Neural crest cell (in vitro differentiated cells): Measurements from ENCODE around the gene ARHGEF12. TPM values are rescaled to one million over a fixed set of nuclear protein-coding genes. Genes with fewer than 3 reads are reported as not detected.

Experiments used
- DNase-seq: peaks from one replicate; pipeline ENCODE4 v3.0.0; 2021; ENCODE audit warnings: low read depth, mixed read lengths, low spot score
- H3K27ac Mint-ChIP-seq: one replicate; pipeline ENCODE4 v1.8.0; 2021; ENCODE audit warnings: mild to moderate bottlenecking, mixed read lengths; ENCODE audit not compliant: unreplicated experiment
- H3K27me3 Mint-ChIP-seq: 2 replicates; pipeline ENCODE4 v1.8.0; 2021; ENCODE audit warnings: low read depth, mild to moderate bottlenecking, mixed read lengths
- H3K36me3 Mint-ChIP-seq: 2 replicates; pipeline ENCODE4 v1.8.0; 2021; ENCODE audit warnings: low read depth, mild to moderate bottlenecking, mixed read lengths
- H3K4me1 Mint-ChIP-seq: 2 replicates; pipeline ENCODE4 v1.8.0; 2021; ENCODE audit warnings: mixed read lengths
- H3K4me3 Mint-ChIP-seq: one replicate; pipeline ENCODE4 v1.8.0; 2021; ENCODE audit warnings: mild to moderate bottlenecking, mixed read lengths
- H3K9me3 Mint-ChIP-seq: 2 replicates; pipeline ENCODE4 v1.8.0; 2021; ENCODE audit warnings: mixed read lengths
- total RNA-seq: library from RNA; stranded (reverse); gene quantifications from 2 replicates; pipeline ENCODE4 v1.2.1, GENCODE V29; 2021
- TF ChIP-seq, protein P1 (sequence below): fragments of 200-600 bp; sonication (generic); conservative IDR thresholded peaks from 2 replicates; pipeline ENCODE4 v1.5.0; 2021; ENCODE audit warnings: antibody characterized with exemption, mild to moderate bottlenecking

Gene ARHGEF12
- total RNA-seq, 1 donor from 2014 or later, result 66.2 TPM

DNA sequence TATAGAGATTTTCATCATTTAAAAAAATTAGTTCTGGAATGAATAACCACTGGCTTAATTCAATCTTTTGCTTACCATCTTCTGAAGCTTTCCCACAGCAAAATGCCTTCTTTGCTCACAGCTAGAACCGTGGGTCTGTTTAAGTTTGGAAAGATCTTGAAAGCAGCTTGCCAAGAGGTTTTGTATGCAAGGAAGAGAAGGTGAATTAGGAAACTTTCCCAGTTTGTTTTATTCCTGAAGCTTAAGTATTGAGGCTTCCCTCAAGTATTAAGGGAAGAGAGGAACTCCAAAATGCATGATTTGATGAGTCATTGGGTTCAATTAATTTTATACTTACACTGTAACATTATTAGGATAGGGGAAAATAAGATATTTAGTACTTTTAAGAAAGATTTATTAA, 1.9 kb upstream of the ARHGEF12 start:
- no peaks in the 10 kb centered on the region for H3K9me3 Mint-ChIP-seq
- TF ChIP-seq, protein P1, sequence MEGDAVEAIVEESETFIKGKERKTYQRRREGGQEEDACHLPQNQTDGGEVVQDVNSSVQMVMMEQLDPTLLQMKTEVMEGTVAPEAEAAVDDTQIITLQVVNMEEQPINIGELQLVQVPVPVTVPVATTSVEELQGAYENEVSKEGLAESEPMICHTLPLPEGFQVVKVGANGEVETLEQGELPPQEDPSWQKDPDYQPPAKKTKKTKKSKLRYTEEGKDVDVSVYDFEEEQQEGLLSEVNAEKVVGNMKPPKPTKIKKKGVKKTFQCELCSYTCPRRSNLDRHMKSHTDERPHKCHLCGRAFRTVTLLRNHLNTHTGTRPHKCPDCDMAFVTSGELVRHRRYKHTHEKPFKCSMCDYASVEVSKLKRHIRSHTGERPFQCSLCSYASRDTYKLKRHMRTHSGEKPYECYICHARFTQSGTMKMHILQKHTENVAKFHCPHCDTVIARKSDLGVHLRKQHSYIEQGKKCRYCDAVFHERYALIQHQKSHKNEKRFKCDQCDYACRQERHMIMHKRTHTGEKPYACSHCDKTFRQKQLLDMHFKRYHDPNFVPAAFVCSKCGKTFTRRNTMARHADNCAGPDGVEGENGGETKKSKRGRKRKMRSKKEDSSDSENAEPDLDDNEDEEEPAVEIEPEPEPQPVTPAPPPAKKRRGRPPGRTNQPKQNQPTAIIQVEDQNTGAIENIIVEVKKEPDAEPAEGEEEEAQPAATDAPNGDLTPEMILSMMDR, result no peak
- no peaks in the 10 kb centered on the region for H3K27me3 Mint-ChIP-seq
- peaks cover 25% of the 10 kb centered on the region for H3K4me1 Mint-ChIP-seq
- H3K27ac Mint-ChIP-seq, result no peak overlapping the region
- H3K4me3 Mint-ChIP-seq, result peak overlapping the region; percentile 33
- no peak for DNase-seq
- no peaks in the 10 kb centered on the region for H3K36me3 Mint-ChIP-seq

DNA sequence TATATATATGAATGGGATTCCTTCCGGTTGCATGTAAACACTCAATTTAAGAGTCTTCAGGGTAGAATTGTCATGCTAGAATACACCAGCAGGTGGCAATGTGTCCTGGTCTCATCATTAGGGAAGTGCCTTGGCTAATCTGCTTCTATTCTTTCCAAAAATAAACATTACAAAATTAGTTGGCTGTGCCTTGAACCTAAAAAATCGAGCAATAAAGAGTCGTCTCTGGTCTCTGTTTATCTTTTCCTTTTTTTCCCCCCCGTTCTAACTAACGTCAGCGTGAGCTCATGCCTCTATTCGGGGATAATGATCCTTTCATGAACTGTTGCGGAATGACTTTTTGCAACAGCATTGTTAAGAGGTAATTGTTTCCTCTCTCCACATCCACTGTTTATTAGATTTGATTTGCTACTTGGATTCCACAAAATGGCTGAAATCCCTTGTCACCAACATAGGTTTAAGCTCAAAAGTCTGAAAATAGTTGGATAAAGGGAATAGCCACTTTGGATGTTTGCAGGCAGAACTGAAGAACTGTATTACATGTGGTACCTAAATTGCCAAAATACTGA, 1.2 kb upstream of the ARHGEF12 start:
- TF ChIP-seq, protein P1, result peak; percentile 79
- H3K27me3 Mint-ChIP-seq, result no peaks in the 10 kb centered on the region
- H3K4me1 Mint-ChIP-seq, result peaks cover 32% of the 10 kb centered on the region
- no peak overlapping the region for H3K27ac Mint-ChIP-seq
- DNase-seq, result peak; percentile 76
- H3K9me3 Mint-ChIP-seq, result no peaks in the 10 kb centered on the region
- no peaks in the 10 kb centered on the region for H3K36me3 Mint-ChIP-seq
- H3K4me3 Mint-ChIP-seq, result peak overlapping the region; percentile 84

DNA sequence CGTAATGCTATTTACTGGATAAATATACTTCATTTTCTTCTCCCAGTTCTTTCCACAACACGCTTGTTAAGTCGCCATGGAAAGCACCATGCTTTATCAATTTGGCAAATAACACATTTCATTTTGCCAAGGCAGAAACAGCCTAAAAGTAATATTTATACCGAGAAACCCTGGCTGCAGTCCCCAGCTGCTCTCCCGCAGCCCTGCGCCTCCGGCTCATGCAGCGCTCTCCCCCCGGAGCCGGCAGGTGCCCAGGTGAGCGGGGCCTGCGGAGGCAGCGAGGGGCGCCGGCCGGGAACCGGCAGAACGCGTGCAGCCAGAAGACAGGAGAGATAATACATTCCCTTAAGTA, 681 bp upstream of the ARHGEF12 start:
- H3K27ac Mint-ChIP-seq, result no peak overlapping the region
- H3K4me1 Mint-ChIP-seq, result peaks cover 37% of the 10 kb centered on the region
- H3K4me3 Mint-ChIP-seq, result peak overlapping the region; percentile 84
- no peaks in the 10 kb centered on the region for H3K36me3 Mint-ChIP-seq
- no peaks in the 10 kb centered on the region for H3K9me3 Mint-ChIP-seq
- no peaks in the 10 kb centered on the region for H3K27me3 Mint-ChIP-seq
- DNase-seq, result no peak
- TF ChIP-seq, protein P1, result no peak

DNA sequence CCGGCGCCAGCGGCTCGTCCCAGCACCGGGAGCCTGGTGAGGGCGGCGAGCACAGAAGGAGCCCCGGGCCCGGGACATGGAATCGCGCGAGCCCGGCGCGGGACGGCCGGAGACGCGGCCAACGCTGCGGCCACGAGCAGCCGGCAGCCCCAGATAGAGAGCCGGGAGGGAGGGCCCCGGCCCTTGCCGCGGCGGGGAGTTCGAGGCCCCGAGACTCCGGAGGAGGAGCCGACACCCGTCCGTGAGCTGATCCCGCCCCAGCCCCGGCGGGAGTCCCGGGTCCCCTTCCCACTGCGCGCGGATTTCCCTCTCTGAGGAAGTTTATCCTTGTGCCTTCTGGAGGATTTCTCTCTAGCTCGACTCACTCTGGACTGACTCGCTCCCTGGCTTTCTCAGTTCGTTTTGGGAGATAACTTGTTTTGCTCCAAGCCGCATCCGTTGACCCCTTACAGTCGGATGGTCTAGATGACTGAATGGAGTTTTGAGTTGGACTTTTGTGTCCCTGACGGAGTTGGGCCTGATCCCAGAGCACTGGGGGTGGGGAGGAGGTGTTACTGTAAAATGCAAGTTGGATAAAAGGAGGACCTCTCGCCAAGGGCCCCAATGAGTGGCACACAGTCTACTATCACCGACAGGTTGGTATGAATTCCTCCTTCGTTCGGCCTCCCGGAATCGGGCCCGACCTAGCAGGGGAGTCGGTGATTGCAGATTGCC, 585 bp downstream of the ARHGEF12 start:
- peak; percentile 49 for DNase-seq
- peak overlapping the region; percentile 97 for H3K4me3 Mint-ChIP-seq
- peaks cover 39% of the 10 kb centered on the region for H3K4me1 Mint-ChIP-seq
- H3K9me3 Mint-ChIP-seq, result no peaks in the 10 kb centered on the region
- TF ChIP-seq, protein P1, result no peak
- H3K27me3 Mint-ChIP-seq, result no peaks in the 10 kb centered on the region
- H3K27ac Mint-ChIP-seq, result peak overlapping the region; percentile 89
- no peaks in the 10 kb centered on the region for H3K36me3 Mint-ChIP-seq

DNA sequence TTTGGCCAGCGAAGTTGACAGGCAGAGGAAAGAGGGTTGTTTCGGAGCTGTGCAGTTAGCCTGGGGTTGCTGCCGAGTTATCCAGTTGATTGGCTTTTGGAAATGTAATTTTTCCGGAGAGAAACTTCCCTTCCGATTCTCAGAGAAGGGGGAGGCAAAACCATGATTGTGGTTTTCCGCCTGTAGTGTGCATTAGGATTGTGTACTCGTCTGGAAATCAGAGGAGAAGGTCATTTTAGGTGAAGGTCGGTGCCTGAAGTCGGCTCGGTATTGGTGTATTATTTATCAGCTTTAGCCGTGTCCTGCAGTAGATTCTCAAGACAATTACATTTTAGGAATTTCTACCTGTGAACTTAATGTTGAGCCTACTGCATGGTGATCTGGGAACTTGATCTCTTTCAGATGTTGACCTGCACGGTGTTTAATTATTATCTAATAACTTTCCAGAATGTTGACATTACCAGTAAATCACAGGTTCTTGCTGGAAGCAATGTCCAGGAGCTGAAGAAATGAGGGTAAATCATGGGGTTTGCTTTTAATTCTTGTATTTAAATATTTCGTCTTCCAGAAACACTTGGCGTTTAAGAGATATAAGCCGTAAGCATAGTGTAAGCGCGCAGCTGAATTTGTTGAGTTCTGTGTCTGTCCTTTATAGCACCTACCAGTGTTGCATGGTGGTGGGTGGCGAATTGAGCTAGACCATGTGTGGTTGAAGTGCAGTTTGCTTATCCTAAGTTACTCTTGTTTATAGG, 1.3 kb downstream of the ARHGEF12 start:
- peak overlapping the region; percentile 89 for H3K27ac Mint-ChIP-seq
- H3K4me3 Mint-ChIP-seq, result peak overlapping the region; percentile 97
- no peaks in the 10 kb centered on the region for H3K9me3 Mint-ChIP-seq
- DNase-seq, result no peak
- TF ChIP-seq, protein P1, result no peak
- H3K27me3 Mint-ChIP-seq, result no peaks in the 10 kb centered on the region
- peaks cover 44% of the 10 kb centered on the region for H3K4me1 Mint-ChIP-seq
- no peaks in the 10 kb centered on the region for H3K36me3 Mint-ChIP-seq
